Type B pancreatic cell (in vitro differentiated cells): Measurements from ENCODE around the gene RBM19. TPM values are rescaled to one million over a fixed set of nuclear protein-coding genes. Genes with fewer than 3 reads are reported as not detected.

ENCODE experiments used
- DNase-seq: peaks from one replicate; pipeline ENCODE4 v3.0.0; 2021; ENCODE audit warnings: mixed read lengths; ENCODE audit not compliant: unreplicated experiment; ENCODE audit errors: extremely low spot score
- H3K27ac Mint-ChIP-seq: 2 replicates; pipeline ENCODE4 v1.8.0; 2021; ENCODE audit warnings: mild to moderate bottlenecking, mixed read lengths
- H3K27me3 Mint-ChIP-seq: 2 replicates; pipeline ENCODE4 v1.8.0; 2021; ENCODE audit warnings: mixed read lengths
- H3K36me3 Mint-ChIP-seq: 2 replicates; pipeline ENCODE4 v1.8.0; 2021; ENCODE audit warnings: mixed read lengths
- H3K4me1 Mint-ChIP-seq: one replicate; pipeline ENCODE4 v1.8.0; 2021; ENCODE audit warnings: mixed read lengths; ENCODE audit not compliant: unreplicated experiment
- H3K4me3 Mint-ChIP-seq: 2 replicates; pipeline ENCODE4 v1.8.0; 2021; ENCODE audit warnings: mild to moderate bottlenecking, mixed read lengths
- H3K9me3 Mint-ChIP-seq: 2 replicates; pipeline ENCODE4 v1.8.0; 2021; ENCODE audit warnings: mixed read lengths
- CTCF ChIP-seq: fragments of 200-600 bp; sonication (generic); conservative IDR thresholded peaks from 2 replicates; pipeline ENCODE4 v1.5.0; 2021; ENCODE audit warnings: antibody characterized with exemption, mild to moderate bottlenecking
- total RNA-seq: library from RNA; stranded (reverse); gene quantifications from 2 replicates; pipeline ENCODE4 v1.2.1, GENCODE V29; 2021; ENCODE audit warnings: low replicate concordance

The RBM19 gene
- total RNA-seq, 1 donor from 2014 or later, result 37.8 TPM

- H3K27ac Mint-ChIP-seq, result no peak overlapping the region
- H3K4me1 Mint-ChIP-seq, result no peaks in the 10 kb centered on the region
- TF ChIP-seq CTCF, result no peak
- H3K4me3 Mint-ChIP-seq, result no peak overlapping the region
- H3K9me3 Mint-ChIP-seq, result no peaks in the 10 kb centered on the region
- peaks cover 19% of the 10 kb centered on the region for H3K36me3 Mint-ChIP-seq
- H3K27me3 Mint-ChIP-seq, result no peaks in the 10 kb centered on the region
- DNase-seq, result no peak
These were observed 25.0 kb downstream of the RBM19 start for GRCh38 chr12:113941208-113941486.

- Mint-ChIP-seq H3K27ac (no peak overlapping the region), H3K9me3 (no peaks in the 10 kb centered on the region), H3K27me3 (no peaks in the 10 kb centered on the region), H3K4me3 (no peak overlapping the region), H3K4me1 (no peaks in the 10 kb centered on the region), H3K36me3 (peaks cover 19% of the 10 kb centered on the region)
- no peak for TF ChIP-seq CTCF
- no peak for DNase-seq
These were observed 25.5 kb downstream of the RBM19 start for GRCh38 chr12:113940357-113941207.

GRCh38 chr12:113939867-113940266 lies 26.3 kb downstream of the RBM19 start:
- no peaks in the 10 kb centered on the region for H3K4me1 Mint-ChIP-seq
- no peak overlapping the region for H3K27ac Mint-ChIP-seq
- H3K9me3 Mint-ChIP-seq, result no peaks in the 10 kb centered on the region
- H3K36me3 Mint-ChIP-seq, result peaks cover 17% of the 10 kb centered on the region
- H3K27me3 Mint-ChIP-seq, result no peaks in the 10 kb centered on the region
- H3K4me3 Mint-ChIP-seq, result no peak overlapping the region
- TF ChIP-seq CTCF, result no peak
- no peak for DNase-seq

- Mint-ChIP-seq H3K9me3 (no peaks in the 10 kb centered on the region), H3K27me3 (no peaks in the 10 kb centered on the region), H3K27ac (no peak overlapping the region), H3K36me3 (peaks cover 19% of the 10 kb centered on the region), H3K4me1 (no peaks in the 10 kb centered on the region), H3K4me3 (no peak overlapping the region)
- no peak for TF ChIP-seq CTCF
- DNase-seq, result no peak
These were observed 27.7 kb downstream of the RBM19 start for GRCh38 chr12:113938471-113938870.

GRCh38 chr12:113936460-113936859 lies 29.7 kb downstream of the RBM19 start:
- no peaks in the 10 kb centered on the region for H3K9me3 Mint-ChIP-seq
- H3K4me1 Mint-ChIP-seq, result no peaks in the 10 kb centered on the region
- no peak overlapping the region for H3K4me3 Mint-ChIP-seq
- no peak overlapping the region for H3K27ac Mint-ChIP-seq
- H3K27me3 Mint-ChIP-seq, result no peaks in the 10 kb centered on the region
- DNase-seq, result no peak
- H3K36me3 Mint-ChIP-seq, result peaks cover 17% of the 10 kb centered on the region
- TF ChIP-seq CTCF, result no peak
